GM18508 (cell line): ENCODE measurements around the gene ATP8A2.

Source experiments
- ATAC-seq: cut with Tn5 transposase; IDR thresholded peaks from one replicate; pipeline ENCODE4 v1.9.1; 2021; ENCODE audit warnings: moderate number of reproducible peaks; ENCODE audit not compliant: insufficient read depth, unreplicated experiment

Gene ATP8A2

DNA sequence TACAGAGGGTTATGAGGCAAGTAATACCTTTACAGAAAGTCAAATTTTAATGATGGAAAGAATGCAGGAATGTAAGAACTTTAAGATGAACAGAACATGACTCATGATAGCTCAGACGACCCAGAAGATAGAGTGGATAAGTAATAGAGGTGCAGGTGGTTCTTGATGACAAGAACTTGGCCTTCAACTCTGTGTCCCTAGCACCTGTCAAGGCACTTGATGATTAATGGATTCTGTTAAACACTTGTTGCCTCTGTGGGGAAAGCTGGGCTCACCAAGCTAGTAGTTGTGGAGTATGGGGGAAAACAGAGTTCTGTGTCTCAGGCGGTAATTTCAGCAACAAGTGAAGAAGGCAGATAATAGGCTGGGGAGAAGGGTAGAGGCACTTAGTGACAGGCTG lies 306.2 kb downstream of the ATP8A2 start:
- ATAC-seq: no peak

DNA sequence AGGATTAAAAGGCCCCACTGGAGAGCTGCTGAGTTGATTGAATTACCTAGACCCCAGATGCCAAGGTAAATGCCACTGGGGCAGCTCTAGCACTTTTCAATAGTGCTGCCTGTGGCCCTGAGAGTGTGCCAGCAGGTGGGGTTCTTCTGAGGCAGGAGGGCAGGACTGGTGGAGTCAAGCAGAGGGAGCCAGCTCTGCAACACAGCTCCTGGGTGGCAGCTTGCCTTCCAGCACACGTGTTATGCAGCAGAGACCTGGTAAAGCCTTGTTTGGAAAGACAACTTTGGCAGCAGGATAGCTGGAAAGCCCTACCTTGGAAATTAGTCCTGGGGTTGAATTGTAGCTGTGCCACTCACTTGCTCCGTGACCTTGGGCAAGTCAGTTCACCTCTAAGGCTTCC lies 306.6 kb downstream of the ATP8A2 start:
- ATAC-seq: no peak

DNA sequence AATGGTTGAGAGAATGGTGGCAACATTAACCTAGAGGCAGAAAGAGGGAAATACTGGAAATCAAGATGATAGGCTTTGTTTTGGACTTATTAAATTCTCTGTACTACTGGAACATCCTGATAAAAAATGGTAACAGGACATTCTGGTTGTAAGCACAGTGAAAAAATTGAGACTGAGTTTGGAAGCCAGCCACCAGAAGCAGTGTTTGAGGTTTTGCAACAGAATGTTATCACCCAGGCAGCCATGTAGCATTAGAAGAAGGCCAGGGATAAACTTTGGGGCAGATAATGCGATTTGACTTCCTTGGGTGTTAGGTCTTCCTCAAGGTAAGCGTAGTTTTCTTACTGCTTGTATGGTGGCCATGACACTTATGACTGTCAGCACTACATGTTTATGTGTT lies 307.4 kb downstream of the ATP8A2 start:
- ATAC-seq: no peak

DNA sequence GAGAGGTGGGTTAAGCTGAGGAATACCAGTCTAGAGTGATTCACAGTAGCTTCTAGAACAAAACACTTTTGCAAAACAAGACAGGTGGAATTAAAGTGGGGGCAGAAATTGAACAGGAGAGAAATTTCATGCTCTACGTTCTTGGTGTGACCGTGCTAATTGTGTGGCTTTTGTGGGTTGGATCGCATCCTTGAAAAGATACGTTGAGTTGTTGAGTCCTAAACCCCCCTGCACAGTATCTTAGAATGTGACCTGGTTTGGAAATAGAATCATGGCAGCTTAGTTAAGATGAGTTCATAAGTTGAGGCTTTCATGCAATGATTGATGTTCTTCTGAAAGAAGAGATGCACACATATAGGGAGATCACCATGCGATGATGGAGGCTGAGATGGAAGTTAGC lies 308.2 kb downstream of the ATP8A2 start:
- no peak for ATAC-seq

DNA sequence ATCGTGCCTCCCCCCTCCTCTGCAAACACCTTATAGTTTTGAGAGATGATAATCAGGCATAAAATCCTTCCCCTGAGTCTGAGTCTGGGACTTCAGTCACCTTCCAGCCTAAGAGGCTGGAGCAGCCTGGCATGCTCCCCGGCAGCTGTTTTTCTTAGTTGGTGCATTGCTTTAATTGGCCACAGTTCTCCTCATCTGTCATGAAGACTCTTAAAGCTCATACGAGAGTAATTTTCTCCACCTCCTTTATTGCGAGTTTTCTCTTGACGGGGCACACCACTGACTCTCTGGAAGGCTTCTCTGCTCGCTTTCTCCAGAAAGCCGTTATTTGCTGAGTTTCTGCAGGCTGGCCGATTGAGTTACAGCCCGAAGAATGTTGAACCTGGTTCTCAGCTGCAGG lies 310.5 kb downstream of the ATP8A2 start:
- ATAC-seq: no peak

DNA sequence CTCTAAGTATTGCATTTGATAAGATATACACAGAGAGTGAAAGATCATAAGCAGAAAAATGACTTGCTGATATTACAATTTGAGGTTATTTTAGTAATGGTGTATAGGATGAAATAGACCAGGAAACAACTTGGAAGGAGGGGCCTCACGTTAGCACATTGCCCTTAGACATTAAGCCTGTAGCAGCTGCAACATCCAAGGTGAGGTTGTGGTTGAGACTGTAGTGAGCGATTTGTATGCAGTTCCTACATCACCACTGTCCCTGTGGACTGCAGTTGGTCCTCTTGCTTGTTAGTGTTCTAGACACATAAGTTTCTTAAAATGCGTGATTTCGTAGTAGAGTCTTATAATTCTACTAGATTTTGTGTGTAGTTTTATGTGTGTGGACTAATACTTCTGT lies 311.3 kb downstream of the ATP8A2 start:
- ATAC-seq: no peak

DNA sequence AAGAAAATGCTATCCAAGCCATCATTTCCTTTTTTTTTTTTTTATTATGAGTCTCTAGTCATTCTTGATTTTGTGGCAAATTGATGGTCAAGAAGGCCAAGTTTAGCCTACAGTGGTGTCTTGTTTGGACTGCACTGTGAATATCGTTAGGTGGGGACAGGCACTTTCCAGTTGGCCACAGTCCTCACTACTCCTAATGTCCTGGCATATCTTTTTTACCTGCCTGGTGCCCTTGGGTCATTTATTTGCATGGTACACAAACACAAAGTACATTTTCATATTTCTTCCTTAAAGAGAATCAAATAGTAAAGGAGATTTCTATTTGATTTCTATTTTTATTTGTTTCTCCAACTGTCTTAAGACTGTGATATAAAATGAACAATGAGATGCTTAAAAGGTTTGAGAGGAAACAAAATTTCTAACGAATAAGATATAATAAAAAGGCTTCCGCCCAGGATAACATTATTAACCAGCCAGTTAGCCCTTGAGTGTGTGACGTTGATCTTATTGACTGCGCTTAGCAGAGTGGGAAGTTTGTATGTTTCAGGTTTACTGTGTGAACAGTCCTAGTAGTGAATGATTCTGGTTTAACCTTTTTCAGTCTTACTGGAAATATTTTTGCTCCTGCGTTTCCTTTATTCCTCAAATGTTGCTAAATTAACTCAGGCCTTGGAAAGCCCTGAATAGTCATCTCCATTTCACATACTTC lies 312.0 kb downstream of the ATP8A2 start:
- ATAC-seq: no peak

DNA sequence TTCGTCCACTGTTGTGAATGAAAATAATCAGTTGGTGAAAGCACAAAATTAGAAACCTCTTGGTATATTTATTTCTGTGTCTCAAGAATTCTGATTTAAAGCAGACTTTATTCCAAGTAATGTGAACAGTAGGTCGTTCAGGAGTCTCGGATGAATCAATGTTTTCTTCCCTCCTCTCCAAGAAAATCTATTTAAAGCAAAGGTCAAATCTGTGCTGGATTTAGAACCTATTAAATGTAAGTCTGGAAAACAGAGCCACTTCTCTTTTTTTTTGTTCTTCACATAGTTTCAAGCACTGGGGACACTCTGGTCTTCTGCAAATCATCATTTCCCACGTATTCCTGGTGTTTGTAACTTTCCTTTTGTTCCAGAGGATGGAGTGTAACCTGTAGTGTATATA lies 312.7 kb downstream of the ATP8A2 start:
- ATAC-seq: no peak

DNA sequence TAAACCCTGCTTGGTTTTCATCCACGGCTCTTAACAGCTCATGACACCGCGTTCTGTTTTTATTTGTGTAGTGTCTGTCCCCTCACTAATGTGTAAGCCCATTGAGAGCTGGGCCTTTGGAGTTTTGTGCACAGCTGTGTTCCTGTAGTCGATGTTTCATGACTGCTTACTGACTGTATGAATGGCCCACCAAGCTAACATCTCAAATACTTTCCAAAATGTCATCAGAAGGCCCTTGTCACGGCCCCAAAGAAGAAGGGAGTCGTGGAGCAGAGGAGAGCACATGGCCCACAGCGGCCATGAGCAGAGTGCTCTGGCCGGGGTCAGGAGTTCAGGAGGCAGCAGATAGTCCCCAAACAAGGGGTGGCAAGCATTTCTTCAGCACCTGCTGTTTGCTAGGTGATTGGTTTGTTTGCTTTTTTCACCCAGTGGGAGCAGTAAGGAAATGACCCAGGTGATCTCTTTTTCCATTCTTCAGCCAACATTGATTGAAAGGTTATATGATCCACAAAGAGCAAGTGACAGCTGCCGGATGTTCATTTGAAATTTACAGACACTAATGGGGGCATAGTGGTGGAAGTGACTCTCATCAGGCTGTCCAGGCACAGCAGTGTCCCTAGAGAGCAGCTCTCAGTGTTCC lies 315.2 kb downstream of the ATP8A2 start:
- ATAC-seq: no peak

DNA sequence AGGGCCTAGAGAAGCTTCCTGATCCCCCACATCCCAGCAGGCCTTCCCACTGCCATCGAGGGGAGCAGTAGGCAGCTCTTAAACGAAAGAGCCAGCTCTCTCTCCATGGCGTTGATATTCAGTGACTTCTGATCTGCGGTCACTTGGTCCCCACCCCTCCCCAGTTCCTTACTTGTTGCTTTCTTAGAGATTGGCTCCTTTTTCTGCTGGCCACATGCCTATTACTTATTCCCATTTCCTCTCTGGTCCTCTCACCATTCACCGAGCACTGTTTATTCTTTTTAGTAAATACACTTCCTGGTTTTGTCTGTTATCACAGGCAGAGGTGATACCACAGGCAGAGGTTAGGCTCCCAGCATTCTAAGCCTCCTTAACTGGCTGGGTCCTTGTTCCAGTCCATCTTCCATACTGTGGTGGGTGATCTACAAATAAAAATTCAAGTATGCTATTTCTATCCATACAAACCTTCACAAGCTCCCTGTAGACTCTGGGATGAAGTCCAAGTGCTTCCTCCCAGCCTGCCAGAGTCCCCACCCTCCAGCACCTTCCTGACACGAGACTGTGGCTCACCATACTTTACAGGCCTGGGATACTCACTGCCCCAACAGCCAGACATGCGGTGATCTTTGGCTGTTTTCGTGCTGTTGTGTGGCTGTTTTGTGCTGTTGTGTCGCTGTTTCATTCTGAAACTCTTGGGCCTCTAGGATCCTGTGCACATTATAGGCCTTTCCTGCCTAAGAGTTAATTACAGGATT lies 315.9 kb downstream of the ATP8A2 start:
- ATAC-seq: no peak

DNA sequence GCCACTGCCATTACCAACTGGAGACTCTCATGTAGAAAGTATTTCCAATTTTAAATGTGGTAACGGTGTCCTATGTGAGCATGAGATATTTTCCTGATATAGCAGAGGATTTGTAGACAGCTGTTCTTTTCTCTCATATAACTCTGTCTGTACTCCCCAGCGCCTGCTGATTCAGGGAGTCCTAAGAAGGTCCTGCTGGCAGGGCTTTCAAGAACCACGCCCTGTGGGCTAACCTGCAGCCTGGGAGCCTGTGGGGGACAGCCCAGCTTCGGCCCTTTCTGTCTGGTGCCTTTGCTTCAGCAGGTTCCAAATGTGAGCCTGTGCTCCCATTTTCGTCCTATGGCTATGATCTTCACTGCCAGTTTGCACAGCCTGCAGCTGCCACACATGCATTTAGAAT lies 316.8 kb downstream of the ATP8A2 start:
- no peak for ATAC-seq

DNA sequence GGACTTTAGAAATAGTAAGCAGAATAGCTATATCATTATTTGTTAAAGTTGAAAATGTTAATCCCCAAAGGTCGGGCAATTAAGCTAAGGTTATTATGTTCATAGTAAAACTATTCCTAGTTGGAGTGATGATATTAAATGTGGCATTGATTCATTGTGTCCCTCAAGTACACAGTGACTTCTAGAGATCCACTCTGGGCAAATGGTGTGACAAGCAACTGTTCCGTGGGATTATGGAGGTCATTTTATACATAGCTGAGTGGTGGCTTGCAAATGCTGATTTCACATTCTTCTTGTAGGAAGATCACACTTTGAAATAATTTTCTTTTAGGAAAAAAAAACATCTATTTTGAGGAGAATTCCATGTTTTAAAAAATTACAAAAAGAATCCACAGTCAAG lies 317.8 kb downstream of the ATP8A2 start:
- no peak for ATAC-seq

DNA sequence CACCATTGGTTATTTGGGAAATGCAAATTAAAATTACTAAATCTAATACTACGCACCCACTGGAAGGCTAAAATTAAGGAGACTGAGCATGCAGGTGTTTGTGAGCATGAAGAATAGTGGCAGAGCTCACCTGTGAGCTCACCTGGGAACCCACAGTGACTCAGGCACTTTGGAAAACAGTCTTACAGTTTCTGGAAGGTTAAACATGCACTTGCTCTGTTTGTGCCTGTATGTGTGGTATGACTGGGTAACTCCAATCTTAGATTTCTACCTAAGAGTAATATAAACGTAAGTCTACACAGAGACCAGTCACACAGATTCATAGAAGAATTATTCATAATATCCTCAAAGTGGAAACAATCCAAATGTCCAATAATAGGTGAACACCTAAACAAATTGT lies 318.8 kb downstream of the ATP8A2 start:
- no peak for ATAC-seq

DNA sequence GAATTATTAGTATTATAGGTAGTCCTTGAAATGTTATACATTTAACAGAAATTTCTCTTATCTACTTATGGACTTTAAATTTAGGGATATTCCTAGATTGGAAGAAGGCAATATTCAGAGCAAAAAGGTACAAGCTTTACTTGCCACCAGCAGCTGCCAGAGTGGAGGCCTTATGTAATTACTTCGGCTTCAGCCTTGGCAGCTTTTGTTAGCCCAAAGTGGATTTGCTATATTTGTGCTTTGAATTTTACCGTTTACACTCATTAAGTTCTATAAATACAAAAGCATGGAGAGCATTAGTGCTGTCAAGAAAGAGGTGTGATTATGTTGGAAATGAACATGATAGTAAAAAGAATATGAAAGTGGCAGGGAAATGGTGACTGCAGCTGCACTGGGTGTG lies 319.9 kb downstream of the ATP8A2 start:
- ATAC-seq: no peak

DNA sequence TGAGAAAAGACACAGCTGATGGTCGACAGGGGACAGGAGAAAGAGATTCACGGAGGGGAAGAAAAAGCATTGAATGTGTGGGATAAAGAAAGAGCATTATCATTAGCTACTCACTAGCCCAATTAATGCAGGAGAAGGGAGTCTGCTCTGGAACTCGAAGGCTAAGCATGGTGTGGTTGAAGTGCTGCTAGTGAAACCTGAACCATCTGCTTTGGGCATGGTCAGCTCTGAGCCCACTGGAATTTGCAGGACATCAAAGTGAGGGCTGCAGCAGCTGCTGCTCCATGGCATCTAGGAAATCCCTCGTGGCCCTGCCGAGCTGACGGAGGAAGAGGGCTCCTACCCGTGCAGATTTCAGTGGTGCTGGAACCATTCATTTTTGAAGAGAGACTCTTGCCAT lies 320.3 kb downstream of the ATP8A2 start:
- no peak for ATAC-seq

DNA sequence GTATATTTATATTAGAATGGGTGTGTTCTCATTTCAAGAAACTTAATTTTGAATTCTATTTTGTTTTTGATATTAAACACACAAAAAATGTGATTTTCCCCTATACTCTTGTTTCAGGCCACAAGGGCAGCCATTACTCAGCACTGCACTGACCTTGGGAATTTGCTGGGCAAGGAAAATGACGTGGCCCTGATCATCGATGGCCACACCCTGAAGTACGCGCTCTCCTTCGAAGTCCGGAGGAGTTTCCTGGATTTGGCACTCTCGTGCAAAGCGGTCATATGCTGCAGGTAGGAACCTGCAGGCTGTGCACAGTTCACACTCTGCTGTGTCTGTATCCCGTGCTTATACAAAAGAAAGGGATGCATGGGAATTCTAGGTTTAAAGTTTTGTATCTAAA lies 327.3 kb downstream of the ATP8A2 start:
- ATAC-seq: no peak

DNA sequence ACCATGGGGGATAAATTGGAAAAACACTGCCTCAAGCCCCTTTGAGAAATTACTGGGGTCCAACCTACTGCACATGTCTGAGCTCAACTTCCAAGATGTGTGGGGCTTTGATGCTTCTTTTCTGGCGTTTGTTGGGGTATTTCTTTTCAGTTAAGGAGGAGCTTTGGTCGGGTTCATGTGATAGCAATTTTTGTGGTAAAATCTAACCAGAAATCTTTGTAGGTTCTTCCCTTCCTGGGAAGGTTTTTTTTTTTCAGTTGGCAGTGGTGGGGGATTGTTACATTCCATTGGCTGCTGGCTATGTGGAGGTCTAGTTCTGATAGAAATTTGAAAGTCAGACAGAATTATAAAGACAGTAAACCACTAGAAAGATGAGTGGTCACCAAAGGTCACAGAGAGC lies 327.8 kb downstream of the ATP8A2 start:
- no peak for ATAC-seq

DNA sequence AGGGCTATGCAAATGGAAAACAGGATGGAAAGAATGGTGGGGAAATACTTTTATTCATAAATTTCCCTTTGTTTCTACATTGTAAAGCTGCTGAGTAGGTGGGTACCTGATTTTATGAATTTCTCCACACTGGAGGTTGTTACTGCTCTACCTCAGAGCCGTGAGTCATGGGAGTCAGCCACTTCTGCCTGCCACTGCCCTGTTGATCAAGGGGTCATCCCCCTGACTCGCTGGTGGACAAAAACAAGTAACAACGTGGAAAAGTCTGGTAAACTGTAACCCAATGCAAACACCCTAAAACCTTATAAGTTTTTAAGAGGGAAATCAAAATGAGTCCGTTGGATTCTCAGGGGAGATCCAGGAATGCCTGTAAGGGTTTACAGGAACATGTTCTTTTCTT lies 329.5 kb downstream of the ATP8A2 start:
- ATAC-seq: no peak

DNA sequence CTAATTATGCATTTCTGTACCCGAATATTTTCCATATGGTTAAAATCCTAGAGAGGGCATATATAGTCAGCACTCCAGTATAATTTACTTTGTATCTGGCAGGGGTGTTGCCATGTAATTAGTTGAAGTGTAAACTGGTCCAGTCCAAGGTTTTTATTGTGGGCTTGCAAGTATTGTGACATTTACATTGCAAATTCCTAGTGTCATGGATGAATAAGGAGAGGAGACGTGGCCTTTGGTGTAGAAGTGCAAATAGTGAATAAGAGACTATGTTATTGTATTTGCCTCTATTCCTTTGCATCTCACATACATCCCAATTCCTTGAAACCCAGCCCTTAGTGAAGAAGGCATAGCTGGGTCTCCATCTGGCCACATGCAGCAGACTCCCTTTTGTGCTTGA lies 330.6 kb downstream of the ATP8A2 start:
- ATAC-seq: no peak

DNA sequence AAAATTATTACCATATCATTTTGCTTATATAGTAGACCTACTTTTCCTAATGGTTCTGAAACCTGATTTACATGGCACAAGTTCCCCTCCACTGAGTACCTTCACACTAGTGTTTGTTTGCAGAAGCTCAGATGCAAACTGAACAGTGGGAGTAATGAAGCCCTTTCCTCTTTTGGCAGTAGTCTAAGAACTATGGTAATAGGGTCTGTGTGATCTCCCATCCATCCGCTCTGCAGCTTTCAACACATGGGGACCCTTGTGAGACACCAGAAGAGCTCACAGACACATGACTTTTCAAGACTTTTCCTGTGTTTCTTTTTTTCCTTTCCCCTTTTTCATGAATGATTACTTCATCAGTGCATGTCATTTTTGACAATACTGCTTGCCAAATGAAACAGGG lies 336.0 kb downstream of the ATP8A2 start:
- no peak for ATAC-seq

DNA sequence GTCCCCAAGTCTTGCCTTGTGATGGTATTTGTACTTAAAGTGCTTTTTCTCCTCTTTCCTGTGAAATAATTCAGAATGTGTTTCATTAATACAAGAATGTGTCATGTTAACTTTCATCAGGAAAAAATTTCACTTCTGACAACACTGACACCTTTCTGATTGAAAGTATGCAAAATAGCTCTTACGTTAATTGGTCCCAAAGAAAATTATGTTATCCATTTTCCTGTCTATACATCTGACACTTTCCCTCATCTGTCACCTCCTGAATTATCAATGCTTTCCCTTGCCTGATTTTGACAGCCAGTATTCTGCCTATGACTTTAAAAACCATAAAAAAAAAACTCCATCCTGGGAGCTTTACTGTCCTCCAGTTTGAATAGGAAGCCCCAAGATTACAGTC lies 336.5 kb downstream of the ATP8A2 start:
- ATAC-seq: no peak

DNA sequence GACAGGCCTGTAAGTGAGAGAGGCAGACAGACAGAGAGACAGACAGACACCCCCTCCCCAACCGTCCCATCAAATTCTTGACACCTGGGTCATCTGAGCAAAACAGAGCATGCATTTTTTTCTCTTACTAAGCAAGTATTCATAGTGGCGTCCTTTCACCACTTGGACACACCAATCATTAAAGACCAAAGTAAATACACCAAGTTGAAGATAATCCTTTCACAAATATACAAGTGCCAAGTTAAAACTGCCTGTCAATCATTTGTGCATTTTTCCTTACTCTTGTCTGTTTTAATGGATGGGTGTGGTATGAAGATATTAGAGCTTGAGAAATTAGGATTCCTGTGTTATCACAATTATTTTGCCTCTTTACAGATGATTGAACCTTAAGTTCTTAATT lies 337.3 kb downstream of the ATP8A2 start:
- no peak for ATAC-seq
